Thyroid gland (tissue), 4 donors: ENCODE measurements around the gene FAM171A1.
A peak's percentile ranks its signal among the peaks of the same experiment; 100 is the strongest.

Experiments
- CTCF ChIP-seq, 6 experiments: fragments of 200-600 bp in 3 of 6; fragments of 450-650 bp in 3 of 6; sonication (generic) in 3 of 6; IDR thresholded peaks; one replicate each; pipeline ENCODE4 v1.5.1; 2016 to 2019; ENCODE audit warnings: antibody characterized with exemption in 6 of 6, mild to moderate bottlenecking in 2 of 6, inconsistent platforms in 1 of 6, moderate library complexity in 1 of 6
- POLR2A ChIP-seq, 2 donors: fragments of 450-650 bp; IDR thresholded peaks; one replicate each; pipeline ENCODE4 v1.6.1; 2017; ENCODE audit warnings: antibody characterized with exemption in 2 of 2, mild to moderate bottlenecking in 2 of 2, moderate library complexity in 1 of 2

GRCh38 chr10:15168291-15168785 is 202.8 kb downstream of the FAM171A1 start, which contains the start of gene NMT2:
- TF ChIP-seq CTCF (IDR thresholded peaks at IDR 0.05) (peak in 2 of 6 experiments; percentile 44 to 51), POLR2A (IDR thresholded peaks at IDR 0.05) (peak in 1 of 2 donors; percentile 95)
